Islet of Langerhans (tissue), 1 donor: Measurements from ENCODE around the gene MRGPRE.

Experiments
- FAIRE-seq: peaks from one replicate; lab custom pipeline; 2011; peaks lifted over from hg19 to GRCh38; lab: Jason Lieb, UNC

MRGPRE gene

DNA sequence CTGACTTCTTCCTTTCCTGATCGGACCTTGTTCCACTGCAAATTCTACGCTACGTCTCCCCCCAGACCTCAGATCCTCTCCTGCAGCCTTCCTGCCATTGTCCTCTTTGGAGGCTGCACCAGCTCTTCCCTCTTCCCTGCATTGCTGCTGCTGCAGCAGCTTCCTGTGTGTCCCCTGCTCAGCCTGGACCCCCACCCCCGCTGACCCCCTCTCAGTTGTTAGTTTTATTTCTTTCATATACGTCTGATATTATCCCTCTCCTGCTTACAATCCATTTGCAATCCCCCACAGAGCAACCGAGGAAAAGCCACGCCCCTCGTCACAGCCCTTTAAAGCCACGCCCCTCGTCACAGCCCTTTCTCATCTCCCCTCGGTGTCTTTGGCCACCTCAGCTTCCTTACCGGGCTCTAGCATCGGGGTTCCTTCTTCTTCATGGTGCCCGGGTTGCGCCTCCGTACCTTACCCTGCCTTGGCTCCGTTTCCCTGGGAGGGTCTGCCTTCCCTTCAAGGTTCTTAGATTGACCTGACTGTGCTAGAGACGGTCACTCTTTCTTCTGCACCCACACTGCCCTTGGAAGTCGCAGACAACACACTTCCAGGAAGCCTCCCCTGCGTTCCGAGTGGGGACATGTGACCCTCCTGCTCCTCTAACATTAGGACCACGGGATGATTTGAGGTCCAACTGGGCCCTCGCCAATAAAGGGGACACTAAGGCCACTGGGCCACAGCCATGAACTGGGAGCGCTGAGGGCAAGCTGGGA lies 18.4 kb downstream of the MRGPRE start:
- no peak for FAIRE-seq

- no peak for FAIRE-seq
Measured at GRCh38 chr11:3208272-3208671, 23.9 kb downstream of the MRGPRE start.

- no peak for FAIRE-seq
Measured at GRCh38 chr11:3207526-3208189, 24.6 kb downstream of the MRGPRE start.

DNA sequence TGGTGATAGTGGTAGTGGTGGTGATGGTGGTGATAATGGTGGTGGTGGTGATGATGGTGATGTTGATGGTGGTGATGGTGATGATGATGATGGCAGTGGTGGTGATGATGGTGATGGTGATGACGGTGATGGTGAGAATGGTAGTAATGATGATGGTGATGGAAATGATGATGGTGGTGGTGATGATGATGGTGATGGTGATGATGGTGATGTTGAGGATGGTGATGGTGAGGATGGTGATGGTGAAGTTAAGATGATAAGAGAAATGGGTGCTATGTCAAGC lies 25.4 kb downstream of the MRGPRE start:
- no peak for FAIRE-seq

DNA sequence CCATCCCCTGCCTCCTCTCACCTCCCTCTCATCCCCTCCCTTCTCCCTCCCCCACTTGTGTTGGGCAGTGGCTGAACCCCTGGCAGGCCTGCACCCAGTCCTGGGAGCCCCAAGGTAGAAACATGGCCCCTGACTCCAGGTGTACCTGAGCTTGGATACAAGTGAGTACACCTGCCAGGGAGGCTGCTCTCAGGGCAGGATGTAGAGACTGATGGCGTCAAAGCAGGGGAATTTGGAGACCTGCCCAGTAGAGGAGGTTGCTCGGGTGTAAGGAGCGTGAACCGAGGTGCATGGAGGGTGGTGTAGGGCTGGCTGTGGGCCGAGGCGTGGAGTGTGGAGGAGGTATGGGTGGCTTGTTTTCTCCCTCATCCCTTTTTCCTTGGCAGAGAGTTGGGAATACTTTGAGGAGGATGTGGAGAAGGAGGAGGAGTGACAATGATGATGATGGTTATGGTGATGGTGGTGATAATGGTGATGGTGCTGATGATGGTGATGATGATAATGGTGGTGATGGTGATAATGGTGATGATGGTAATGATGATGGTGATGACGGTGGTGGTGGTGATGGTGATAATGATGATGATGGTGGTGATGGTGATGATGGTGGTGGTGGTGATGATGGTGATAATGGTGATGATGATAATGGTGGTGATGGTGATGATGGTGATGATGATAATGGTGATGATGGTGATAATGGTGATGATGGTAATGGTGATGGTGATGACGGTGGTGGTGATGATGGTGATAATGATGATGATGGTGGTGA lies 25.9 kb downstream of the MRGPRE start:
- FAIRE-seq, result no peak

DNA sequence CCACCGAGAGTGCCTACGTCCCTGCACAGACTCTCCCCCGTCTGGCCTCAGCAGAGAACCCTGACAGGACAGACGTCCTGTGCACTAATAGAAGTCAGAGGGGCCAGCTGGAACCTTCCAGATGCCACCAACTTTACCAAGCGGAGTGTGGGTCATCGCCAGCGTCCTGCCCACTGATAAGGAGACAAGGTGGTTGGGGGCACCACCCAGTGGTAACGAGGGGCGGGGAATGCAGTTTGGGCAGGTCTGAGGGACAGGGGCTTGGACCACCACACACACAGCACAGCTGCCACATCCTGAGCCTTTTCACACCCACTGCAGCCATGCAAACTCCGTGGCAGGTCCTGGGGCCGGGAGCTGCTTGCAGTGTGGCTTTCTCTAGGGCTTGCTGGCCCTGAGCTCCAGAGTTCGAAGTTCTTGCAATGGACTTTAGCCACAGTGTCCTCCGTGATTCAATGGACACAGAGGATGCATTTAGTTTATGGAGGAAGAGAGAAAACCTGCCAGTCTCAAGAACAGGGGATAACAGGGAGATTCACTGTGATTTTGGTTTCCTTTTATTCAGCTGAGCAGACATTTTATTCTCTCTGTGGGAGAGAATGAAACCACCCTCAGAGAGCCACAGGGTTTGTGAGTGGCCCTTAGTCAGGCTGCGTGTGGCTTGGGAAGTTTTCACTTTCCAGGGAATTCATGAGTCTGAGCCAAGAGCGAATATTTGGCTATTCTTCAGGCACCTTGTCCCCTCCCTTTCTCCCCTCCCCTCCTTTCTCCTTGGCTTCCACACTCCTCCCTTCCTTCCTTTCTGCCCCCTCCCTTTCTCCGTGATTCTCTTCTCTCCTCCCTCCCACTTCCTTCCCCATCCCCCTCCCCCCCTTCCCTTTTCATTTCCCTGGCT lies 26.7 kb downstream of the MRGPRE start:
- no peak for FAIRE-seq

- FAIRE-seq, result no peak
Measured at GRCh38 chr11:3204141-3205015, 27.8 kb downstream of the MRGPRE start.

DNA sequence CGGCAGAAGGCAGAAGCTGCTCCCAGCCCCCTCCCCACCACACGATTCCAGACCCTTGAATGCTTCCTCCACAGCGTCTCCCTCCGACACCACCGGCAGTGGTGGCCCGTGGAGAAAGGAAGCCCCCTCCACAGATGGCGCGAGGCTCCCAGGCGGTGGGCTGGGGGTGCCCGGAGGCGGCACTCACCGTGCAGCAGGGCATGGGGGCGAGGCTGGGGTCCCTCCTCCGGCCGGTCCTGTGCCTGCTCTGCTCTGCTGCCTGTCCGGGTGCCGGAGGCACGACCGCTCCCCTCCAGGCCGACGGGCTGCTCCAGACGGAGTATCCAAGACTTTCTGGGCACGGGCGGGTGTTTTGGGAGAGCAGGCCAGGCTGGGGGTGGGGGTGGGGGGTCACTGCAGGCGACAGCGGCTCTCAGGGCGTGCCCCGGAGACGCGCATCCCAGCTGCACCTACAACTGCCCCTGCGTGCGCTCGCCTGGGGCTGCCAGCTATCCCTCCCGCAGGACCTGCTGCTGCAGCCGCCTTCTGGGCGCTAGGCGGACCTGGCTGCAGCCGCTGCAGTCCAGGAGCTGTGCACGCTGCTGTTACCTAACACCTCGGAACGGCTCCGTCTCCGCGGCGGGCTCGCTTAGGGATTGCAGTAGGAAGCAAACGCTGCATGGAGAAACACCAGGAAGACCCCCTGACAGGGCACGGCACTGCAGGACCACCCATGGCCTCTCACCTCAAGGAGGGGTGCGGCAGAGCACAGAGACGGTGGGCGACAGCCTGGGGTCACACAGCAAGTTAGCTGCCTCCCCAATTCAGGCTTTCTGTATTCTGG lies 28.8 kb downstream of the MRGPRE start:
- FAIRE-seq, result no peak

GRCh38 chr11:3202759-3203158 lies 29.5 kb downstream of the MRGPRE start:
- no peak for FAIRE-seq

DNA sequence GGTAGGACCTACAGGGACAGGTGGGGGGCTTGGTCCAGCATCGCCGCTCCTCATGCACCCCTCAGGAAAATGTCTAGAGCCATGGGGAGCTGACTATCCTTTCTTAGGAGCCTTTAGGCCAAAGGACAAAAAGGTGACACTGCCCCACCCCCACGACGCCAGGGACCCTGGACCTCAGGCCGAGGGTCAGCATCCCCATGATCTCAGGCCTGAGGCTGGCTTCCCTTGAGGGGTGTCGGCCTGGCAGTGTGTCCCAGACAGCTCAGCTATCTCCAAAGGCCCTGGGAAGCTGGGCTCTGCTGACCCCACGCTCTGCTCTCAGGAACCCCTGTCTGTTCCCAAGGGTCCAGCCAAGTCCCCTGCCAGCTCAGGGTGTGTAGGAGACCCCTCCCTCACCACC lies 29.9 kb downstream of the MRGPRE start:
- FAIRE-seq, result no peak

- no peak for FAIRE-seq
Measured at GRCh38 chr11:3201677-3202181, 30.5 kb downstream of the MRGPRE start.

DNA sequence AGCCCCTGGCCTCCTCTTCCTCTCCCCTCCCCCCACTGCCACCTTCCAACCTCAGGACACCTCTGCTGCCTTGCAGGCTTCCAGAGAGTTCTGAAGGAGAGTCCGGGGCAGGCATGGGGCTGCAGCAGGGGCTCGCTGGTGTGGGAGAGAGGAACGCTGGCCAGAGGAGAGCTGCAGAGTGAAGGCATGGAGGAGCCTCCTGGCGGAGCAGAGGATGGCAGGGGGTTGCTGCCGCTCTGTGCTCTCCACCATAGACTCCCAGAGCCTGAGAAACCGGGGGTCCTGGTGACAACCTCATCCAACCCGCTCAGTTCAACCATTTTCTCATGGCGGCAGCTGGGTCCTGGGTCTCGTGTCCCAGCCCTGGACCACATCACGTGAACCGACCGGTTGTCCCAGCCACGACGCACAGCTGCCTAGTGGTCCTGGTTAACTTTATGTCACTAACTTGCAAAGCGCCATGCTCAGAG lies 31.1 kb downstream of the MRGPRE start:
- no peak for FAIRE-seq

GRCh38 chr11:3200388-3201111 lies 31.7 kb downstream of the MRGPRE start:
- FAIRE-seq, result no peak

- FAIRE-seq, result no peak
Measured at GRCh38 chr11:3199537-3200295, 32.5 kb downstream of the MRGPRE start.

- no peak for FAIRE-seq
Measured at GRCh38 chr11:3198815-3199214, 33.4 kb downstream of the MRGPRE start.

GRCh38 chr11:3197878-3198528 lies 34.2 kb downstream of the MRGPRE start:
- no peak for FAIRE-seq

DNA sequence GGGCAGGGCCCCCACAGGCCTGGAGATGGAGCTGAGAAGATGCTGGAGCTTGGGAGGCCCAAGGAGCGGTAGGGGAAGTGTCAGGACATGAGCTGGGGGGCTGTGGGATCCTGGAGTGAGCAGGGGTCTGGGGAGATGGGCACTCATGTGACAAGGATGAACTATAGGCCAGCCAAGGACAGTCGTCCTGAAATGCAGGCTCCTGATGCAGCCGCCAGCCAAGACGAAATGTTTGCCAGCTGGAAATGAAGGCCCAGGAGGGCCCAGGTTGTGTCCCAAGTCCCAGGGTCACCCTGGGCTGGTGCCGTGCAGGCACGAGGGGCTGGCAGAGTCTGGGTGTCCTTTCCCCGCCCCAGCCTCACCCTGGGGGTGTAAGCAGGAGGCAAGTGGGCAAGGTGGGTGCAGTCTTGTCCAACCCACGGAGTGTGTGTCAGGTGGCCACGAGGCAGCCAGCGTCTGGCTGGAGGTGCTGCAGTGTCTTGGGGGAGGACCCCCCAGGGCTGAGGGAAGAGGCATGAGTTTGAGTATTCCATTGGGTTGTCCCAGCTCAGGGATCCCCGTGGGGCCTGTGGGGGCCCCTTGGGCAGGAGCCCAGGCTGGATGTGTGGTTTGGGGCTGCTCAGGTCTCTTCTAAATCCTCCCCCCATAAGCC lies 35.0 kb downstream of the MRGPRE start:
- FAIRE-seq, result no peak
